ENCODE data around the gene PIP5K1A.

PIP5K1A gene

GRCh38 chr1:151290709-151291303 lies 92.5 kb downstream of the PIP5K1A start:
- no peak for DNase-seq

- peak; percentile 100 for DNase-seq
These were observed 94.1 kb downstream of the PIP5K1A start for GRCh38 chr1:151292207-151293030.

- DNase-seq, result no peak
These were observed 94.7 kb downstream of the PIP5K1A start for GRCh38 chr1:151293093-151293492.

- DNase-seq, result no peak
These were observed 96.5 kb downstream of the PIP5K1A start for GRCh38 chr1:151294742-151295462.

Data from DMS 273 treated with DMSO at 0.1 percent for 48 hours (cell line).